ENCODE results near the gene DNM3. TPM values are rescaled to one million over a fixed set of nuclear protein-coding genes. Genes with fewer than 3 reads are reported as not detected.

The DNM3 gene
- total RNA-seq, 1 experiment from 2014 or later, result 2.7 TPM

- no peaks in the 10 kb centered on the region for H3K36me3 Mint-ChIP-seq (ENCODE audit: insufficient read depth in 1 of 3, low read depth in 3 of 3)
- Histone ChIP-seq H3K9me3 (ENCODE audit: control insufficient read depth, low read depth, low read length) (no peaks in the 10 kb centered on the region), H2BK120ac (ENCODE audit: low read depth, low read length, poor library complexity, severe bottlenecking) (no peak overlapping the region)
Observed at GRCh38 chr1:171869097-171869496, 27.8 kb downstream of the DNM3 start.

More at GRCh38 chr1:171869097-171869496, 27.8 kb downstream of the DNM3 start:
- Histone ChIP-seq H3K4ac (ENCODE audit: low read depth, low read length) (no peak overlapping the region), H3K23ac (ENCODE audit: insufficient read length, low read depth, low read length) (no peak overlapping the region), H2AFZ (ENCODE audit: low read length) (no peak overlapping the region), H3K27me3 (ENCODE audit: insufficient read depth, low read length) (no peaks in the 10 kb centered on the region), H2BK20ac (ENCODE audit: low read depth, low read length, poor library complexity, severe bottlenecking) (no peak overlapping the region), H3T11ph (ENCODE audit: low read length) (no peak overlapping the region), H3K4me1 (ENCODE audit: insufficient read depth, low read length) (no peaks in the 10 kb centered on the region; the same call in 1 of the 2 replicates), H3K27ac (ENCODE audit: insufficient read length, low read depth, low read length) (no peak overlapping the region), H3K23me2 (ENCODE audit: insufficient read length, low read depth, low read length, poor library complexity, severe bottlenecking) (no peaks in the 10 kb centered on the region), H3K18ac (ENCODE audit: insufficient read length, low read depth, low read length) (no peak overlapping the region), H3K79me1 (ENCODE audit: insufficient read depth, low read depth, low read length, poor library complexity, severe bottlenecking) (no peaks in the 10 kb centered on the region), H4K91ac (ENCODE audit: insufficient read length, low read depth, low read length) (no peak overlapping the region), H4K8ac (replicated peaks; ENCODE audit: insufficient read length, low read depth, low read length) (no peak overlapping the region), H2BK12ac (ENCODE audit: insufficient read length, low read depth, low read length) (no peak overlapping the region), H2AK5ac (ENCODE audit: insufficient read length, low read length) (no peak overlapping the region), H4K20me1 (ENCODE audit: control insufficient read depth, insufficient read depth, insufficient read length) (no peaks in the 10 kb centered on the region), H3K14ac (ENCODE audit: insufficient read depth, low read length) (no peak overlapping the region), H3K79me2 (ENCODE audit: insufficient read depth, low read length) (no peaks in the 10 kb centered on the region), H3K4me2 (ENCODE audit: insufficient read depth, insufficient read length, low read length) (no peak overlapping the region), H2BK5ac (ENCODE audit: insufficient read length, low read length) (no peak overlapping the region), H3K9ac (ENCODE audit: extremely low read depth, insufficient read length, low read length) (no peak overlapping the region), H3K56ac (ENCODE audit: insufficient read length, low read depth, low read length) (no peak overlapping the region), H2BK15ac (ENCODE audit: low read depth, low read length) (no peak overlapping the region), H4K5ac (ENCODE audit: insufficient read length, low read depth, low read length) (no peak overlapping the region)
- DNase-seq, result no peak
- Mint-ChIP-seq H3K27me3 (ENCODE audit: low read depth) (no peaks in the 10 kb centered on the region), H3K4me3 (no peak overlapping the region), H3K4me1 (peaks cover 8% of the 10 kb centered on the region in 2 experiments), H3K27ac (no peak overlapping the region), H3K9me3 (no peaks in the 10 kb centered on the region)
- TF ChIP-seq CTCF (conservative IDR thresholded peaks at IDR 0.05), result no peak
